HG03558 (cell line): ENCODE data around the gene CLPSL1.

Experiments
- ATAC-seq: cut with Tn5 transposase; IDR thresholded peaks from one replicate; pipeline ENCODE4 v1.9.1; 2021; ENCODE audit warnings: moderate number of reproducible peaks; ENCODE audit not compliant: unreplicated experiment; ENCODE audit errors: extremely low read depth

The CLPSL1 gene

DNA sequence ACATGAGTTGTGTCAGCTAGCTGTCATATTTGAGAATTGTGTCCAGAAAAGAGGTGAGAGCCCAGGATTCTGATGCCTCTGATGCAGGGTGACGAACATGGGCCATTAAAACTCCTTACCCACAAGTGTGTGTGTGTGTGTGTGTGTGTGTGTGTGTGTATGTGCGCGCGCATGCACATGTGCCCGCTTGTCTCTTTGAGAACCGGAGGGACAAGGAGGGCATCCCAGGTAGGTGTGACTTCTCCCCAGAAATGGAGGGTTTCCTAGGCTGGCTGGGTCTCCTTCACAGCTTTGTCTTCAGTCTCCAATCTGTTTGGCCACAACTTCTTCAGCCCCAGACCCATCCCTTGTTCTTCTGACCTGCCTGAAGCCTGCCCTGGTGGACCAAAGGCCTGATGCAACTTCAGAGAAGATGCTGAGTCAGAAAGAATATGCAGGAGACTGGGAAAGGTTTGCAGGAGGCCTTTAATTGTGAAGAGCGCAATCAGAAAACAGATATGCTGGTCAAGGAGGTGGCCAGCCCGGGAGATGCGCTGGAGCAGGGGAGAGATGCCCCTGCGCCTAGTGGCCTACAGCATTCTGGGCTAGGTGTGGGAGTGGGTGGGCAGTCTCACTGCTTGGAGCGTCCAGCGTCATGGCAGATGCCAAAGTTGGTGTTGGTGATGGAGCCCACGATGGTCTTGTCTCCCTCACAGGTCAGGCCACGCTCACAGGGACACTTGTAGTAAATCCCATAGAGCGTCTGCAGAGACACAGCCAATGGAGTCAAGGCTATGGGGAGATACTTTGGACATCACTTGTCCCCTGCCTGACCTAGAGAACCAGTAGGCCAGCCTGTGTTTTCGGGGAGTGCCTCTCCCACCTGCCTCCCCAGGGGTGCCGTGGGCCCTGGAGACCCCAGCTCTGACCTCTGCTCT, 14.0 kb downstream of the CLPSL1 start:
- no peak for ATAC-seq

GRCh38 chr6:35795453-35796071, 14.7 kb downstream of the CLPSL1 start:
- ATAC-seq, result no peak

DNA sequence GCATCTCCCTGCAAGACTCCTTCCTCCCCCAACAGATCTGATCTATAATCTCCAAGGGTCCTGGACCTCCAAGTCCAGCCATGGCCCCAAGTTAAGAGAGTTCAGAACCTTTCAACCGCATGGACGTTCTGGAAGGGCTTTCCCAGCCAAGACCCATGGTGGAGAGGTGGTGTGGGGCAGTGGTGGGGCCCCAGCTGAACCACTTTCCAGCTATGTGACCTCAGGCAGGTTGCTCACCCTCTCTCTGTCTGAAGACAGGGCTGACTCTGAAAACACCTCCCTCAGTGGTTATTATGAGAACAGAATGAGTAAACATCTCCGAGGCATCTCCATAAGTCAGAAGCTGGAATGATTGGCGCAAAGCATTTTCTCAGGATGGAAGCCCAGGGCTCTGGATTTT, 15.4 kb downstream of the CLPSL1 start:
- no peak for ATAC-seq

DNA sequence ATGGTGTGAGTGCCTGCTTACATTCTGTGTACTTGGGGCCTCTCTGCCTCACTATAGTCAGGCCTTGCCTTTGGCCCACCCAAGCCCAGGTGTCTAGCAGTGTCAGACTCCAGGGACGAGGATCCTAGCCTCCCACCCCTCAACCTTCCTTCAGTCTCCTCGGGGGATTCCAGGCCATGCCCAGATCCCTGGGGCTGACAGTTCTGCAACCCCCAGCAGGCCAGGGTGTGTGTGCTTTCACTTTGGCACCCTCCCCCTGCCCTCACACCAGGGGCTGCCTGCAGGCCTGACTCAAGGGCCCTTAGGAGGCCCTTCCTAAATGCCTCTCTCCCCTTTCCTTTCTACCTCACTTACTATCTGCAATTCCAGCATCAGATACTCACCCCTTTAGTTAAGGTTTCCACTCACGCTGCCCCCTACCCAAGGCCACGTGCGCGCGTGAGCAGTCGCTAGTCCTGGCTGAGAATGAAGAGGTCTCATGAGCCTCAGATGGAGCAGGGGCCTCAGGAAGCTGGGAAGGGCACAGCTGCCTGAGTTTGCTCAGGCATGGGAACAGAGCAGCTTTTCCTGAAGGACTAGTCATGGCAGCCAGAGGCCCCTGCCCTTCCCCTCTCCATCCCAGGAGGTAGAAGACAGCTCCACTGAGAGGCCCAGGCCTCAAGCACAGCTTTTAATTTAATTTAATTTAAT, 17.2 kb downstream of the CLPSL1 start:
- ATAC-seq, result no peak

DNA sequence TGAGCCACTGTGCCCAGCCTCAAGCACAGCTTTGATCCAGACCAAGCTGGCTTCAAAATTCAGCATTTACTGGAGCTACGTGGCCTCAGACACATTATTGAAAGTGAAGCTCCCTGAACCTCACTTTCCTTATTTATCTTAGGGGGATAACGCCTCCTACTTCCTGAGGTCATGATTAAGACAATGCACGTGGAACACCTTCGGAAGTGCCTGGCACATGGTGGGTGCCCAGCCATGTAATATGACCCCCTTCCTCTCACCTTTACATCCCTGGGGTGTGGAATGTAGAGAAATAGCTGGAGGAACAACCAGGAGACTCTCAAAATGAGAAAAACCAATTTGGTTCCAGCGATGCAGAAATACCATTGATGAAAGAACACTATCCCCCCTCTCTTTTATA, 17.9 kb downstream of the CLPSL1 start:
- no peak for ATAC-seq

GRCh38 chr6:35801148-35801547, 20.3 kb downstream of the CLPSL1 start:
- ATAC-seq, result no peak

GRCh38 chr6:35804996-35805736, 24.3 kb downstream of the CLPSL1 start, which contains the start of gene LHFPL5:
TSS of gene LHFPL5 (plus strand) at chr6:35805352. CDS start at chr6:35805671, 319 bp downstream.
- ATAC-seq, result no peak

- ATAC-seq, result no peak
These were observed 27.9 kb downstream of the CLPSL1 start for GRCh38 chr6:35808688-35809087.

DNA sequence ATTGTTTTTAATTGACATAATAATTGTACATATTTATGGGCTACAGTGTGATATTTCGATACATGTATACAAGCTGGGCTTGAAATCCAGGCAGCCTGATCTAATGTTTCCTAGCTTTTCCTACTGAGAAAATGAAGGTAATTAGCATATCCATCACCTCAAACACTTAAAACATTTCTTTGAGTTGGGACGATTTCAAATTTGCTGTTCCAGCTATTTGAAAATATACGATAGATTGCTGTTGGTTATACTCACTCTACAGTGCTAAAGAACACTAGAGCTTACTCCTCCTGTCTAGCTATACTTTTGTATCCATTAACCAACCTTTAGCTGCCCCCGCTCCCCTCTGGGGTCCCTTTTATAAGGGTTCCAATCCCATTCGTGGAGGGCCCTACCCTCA, 29.0 kb downstream of the CLPSL1 start:
- no peak for ATAC-seq

- no peak for ATAC-seq
These were observed 30.3 kb downstream of the CLPSL1 start for GRCh38 chr6:35810971-35811698.

- no peak for ATAC-seq
These were observed 30.8 kb downstream of the CLPSL1 start for GRCh38 chr6:35811699-35811995.

GRCh38 chr6:35817515-35817914, 36.7 kb downstream of the CLPSL1 start:
- ATAC-seq, result no peak

DNA sequence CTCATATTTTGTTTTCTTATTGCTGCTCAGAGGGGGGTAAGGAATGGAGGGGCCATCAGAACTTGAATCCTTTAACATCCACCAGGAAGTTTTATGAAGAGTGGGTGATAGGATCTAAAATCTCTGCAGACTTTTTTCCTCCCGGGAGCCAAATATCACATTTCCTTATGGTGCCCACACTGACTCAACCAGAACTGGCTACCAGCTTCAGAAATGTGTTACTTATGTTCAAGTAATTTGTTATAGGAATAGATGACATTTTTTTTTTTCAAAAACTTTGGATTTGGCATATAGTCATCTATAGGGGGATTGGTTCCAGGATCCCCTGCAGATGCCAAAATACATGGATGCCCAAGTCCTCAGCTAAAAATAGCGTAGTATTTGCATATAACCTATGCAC, 42.8 kb downstream of the CLPSL1 start:
- ATAC-seq, result no peak

- no peak for ATAC-seq
These were observed 43.9 kb downstream of the CLPSL1 start for GRCh38 chr6:35824552-35825192.

- no peak for ATAC-seq
These were observed 48.5 kb downstream of the CLPSL1 start for GRCh38 chr6:35829306-35829705.

DNA sequence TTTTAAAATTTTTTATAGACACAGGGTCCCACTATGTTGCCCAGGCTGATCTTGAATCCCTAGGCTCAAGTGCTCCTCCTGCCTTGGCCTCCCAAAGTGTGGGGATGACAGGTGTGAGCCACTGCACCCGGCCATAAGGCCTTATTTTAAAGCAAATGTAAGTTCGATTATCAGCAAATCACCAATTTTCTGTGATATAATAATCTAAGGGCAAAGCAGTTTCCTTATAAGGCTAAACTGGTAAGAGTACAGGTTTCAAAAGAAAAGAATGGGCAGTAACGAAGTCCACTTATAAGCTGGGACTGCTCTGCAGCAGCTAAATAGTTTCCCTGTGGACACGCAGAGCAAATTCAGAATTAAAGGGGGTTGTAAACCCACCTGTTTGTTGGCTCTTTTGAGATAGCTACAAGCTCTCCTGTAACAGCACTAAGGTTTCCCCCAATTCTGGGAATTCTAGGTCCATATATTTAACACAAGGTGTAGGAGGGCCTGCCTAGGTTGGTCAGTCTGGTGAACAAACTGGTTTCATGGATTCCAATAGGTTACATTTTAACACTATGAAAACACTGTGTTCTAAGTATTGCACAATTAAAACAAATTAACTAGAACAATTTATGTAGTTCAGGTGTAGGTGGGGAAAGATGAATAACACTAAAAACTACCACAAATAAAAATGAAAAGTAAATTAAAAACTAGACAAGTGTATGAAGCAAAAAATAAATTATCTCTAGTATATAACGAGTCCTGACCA, 50.6 kb downstream of the CLPSL1 start:
- no peak for ATAC-seq

- ATAC-seq, result no peak
These were observed 52.7 kb downstream of the CLPSL1 start for GRCh38 chr6:35833536-35833935.
